Gastroesophageal sphincter (tissue), 4 donors: ENCODE results near the gene PRKCSH. TPM values are rescaled to one million over a fixed set of nuclear protein-coding genes. Genes with fewer than 3 reads are reported as not detected.

ENCODE experiments used
- ATAC-seq: fragments of 150-250 bp; one replicate; pipeline ENCODE4 v1.9.1; 2016; ENCODE audit warnings: mild to moderate bottlenecking, moderate library complexity
- H3K27ac ChIP-seq, 4 donors: fragments of 200-600 bp; sonication (generic) in 3 of 4; 1 replicate in 3 of 4; 2 replicates in 1 of 4; pipeline ENCODE4 v1.5.1; 2016 to 2019
- H3K27me3 ChIP-seq: fragments of 200-600 bp; sonication (generic); one replicate; pipeline ENCODE4 v1.5.1; 2019
- H3K36me3 ChIP-seq, 2 donors: fragments of 200-600 bp; sonication (generic); one replicate each; pipeline ENCODE4 v1.5.1; 2019; ENCODE audit warnings: control low read depth in 1 of 2
- H3K4me1 ChIP-seq, 3 donors: fragments of 200-600 bp; sonication (generic); 1 replicate in 2 of 3; 2 replicates in 1 of 3; pipeline ENCODE4 v1.5.1; 2016 to 2019; ENCODE audit warnings: control low read depth in 2 of 3
- H3K4me3 ChIP-seq, 2 donors: fragments of 200-600 bp; sonication (generic); one replicate each; pipeline ENCODE4 v1.5.1; 2019; ENCODE audit warnings: mild to moderate bottlenecking in 1 of 2, moderate library complexity in 1 of 2
- H3K9me3 ChIP-seq, 3 donors: fragments of 200-600 bp; sonication (generic); one replicate each; pipeline ENCODE4 v1.5.1; 2017 to 2019; ENCODE audit warnings: control low read depth in 2 of 3
- EP300 ChIP-seq: sonication (generic); formaldehyde crosslinking; IDR thresholded peaks from one replicate; pipeline ENCODE4 v1.6.1; 2017; ENCODE audit warnings: antibody characterized with exemption, mild to moderate bottlenecking
- POLR2A ChIP-seq, 2 donors: fragments of 450-650 bp; IDR thresholded peaks; one replicate each; pipeline ENCODE4 v1.6.1; 2017; ENCODE audit warnings: antibody characterized with exemption in 2 of 2, mild to moderate bottlenecking in 2 of 2, moderate library complexity in 1 of 2
- POLR2AphosphoS5 ChIP-seq: sonication (generic); formaldehyde crosslinking; IDR thresholded peaks from one replicate; pipeline ENCODE4 v1.6.1; 2017; ENCODE audit warnings: antibody characterized with exemption
- whole genome bisulfite sequencing, 2 donors: methylation state at CpG; one replicate each; pipeline ENCODE4 v1.1.5; 2018; ENCODE audit warnings: low coverage in 1 of 2; 5-methylcytosine and 5-hydroxymethylcytosine counted together
- total RNA-seq, 4 donors: library from RNA; depleted of rRNA; stranded (reverse); fragments of >200 nt; gene quantifications; one replicate each; pipeline ENCODE4 v1.1.0, GENCODE V29; 2016
- TF ChIP-seq, protein P1 (sequence below), 4 experiments: fragments of 200-600 bp in 2 of 4; fragments of 450-650 bp in 2 of 4; sonication (generic) in 1 of 4; IDR thresholded peaks; one replicate each; pipeline ENCODE4 v1.5.1; 2017 to 2019; ENCODE audit warnings: antibody characterized with exemption in 4 of 4, mild to moderate bottlenecking in 2 of 4, moderate library complexity in 2 of 4

PRKCSH gene
- total RNA-seq, 4 donors from 2014 or later, result 72.8 to 112 (median 85.8) TPM

DNA sequence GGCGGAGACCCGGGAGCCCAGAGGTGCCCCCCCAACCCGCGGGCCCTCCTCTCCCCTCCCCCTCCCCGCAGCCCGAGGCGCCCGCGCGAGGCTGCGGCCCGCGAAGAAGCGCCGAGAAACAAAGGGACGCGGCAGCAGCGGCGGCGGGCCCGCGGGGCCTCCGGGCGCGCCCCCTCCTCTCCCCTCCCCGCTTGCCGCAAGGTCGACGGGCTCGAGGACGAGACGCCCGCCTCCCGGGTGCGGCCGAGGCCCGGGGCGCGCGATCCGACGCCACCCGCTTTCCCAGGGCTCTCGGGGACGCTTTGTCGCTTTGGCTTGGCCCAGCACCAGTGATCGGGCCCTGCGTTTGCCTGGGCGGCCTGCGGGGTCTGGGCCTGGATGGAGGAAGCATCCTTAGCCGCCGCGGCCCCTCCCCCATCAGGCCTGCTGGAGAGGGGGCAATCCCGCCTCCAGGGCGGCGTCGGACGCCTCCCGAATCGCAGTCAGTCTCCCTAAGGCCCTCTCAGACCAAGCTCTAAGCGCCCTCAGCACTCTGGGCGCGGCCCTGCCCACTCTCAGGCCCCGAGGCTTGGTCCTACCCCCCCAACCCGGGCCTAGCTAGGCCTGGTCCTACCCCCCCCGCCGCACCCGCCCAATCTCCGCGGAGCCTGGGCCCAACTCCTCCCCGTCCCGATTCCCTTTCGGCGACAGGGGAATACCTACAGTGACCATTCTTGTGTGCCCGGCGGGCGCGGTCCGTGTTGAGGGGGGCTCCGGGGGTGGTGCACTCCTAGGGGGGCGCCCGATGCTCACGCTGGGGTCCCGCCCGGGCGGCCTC is 44.7 kb downstream of the PRKCSH start:
- no peak for TF ChIP-seq EP300
- no peak for TF ChIP-seq POLR2AphosphoS5
- TF ChIP-seq, protein P1, sequence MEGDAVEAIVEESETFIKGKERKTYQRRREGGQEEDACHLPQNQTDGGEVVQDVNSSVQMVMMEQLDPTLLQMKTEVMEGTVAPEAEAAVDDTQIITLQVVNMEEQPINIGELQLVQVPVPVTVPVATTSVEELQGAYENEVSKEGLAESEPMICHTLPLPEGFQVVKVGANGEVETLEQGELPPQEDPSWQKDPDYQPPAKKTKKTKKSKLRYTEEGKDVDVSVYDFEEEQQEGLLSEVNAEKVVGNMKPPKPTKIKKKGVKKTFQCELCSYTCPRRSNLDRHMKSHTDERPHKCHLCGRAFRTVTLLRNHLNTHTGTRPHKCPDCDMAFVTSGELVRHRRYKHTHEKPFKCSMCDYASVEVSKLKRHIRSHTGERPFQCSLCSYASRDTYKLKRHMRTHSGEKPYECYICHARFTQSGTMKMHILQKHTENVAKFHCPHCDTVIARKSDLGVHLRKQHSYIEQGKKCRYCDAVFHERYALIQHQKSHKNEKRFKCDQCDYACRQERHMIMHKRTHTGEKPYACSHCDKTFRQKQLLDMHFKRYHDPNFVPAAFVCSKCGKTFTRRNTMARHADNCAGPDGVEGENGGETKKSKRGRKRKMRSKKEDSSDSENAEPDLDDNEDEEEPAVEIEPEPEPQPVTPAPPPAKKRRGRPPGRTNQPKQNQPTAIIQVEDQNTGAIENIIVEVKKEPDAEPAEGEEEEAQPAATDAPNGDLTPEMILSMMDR (IDR thresholded peaks at IDR 0.05), result no peak
- no peak for TF ChIP-seq POLR2A (IDR thresholded peaks at IDR 0.05)
- peaks cover 3 to 42% (median 24%) of the 10 kb centered on the region in 3 donors for H3K4me1 ChIP-seq
- peaks cover 62% of the 10 kb centered on the region for H3K27me3 ChIP-seq
- peaks cover 0 to 5% (median 0%) of the 10 kb centered on the region in 3 donors for H3K9me3 ChIP-seq
- peaks cover 0 to 20% of the 10 kb centered on the region in 2 donors for H3K36me3 ChIP-seq
- H3K4me3 ChIP-seq, result peak overlapping the region in 1 of 2 donors; percentile 33
- no CpG with 5 or more reads among the region's 86 CpGs for WGBS, 2 donors
- ATAC-seq, result no peak
- H3K27ac ChIP-seq, result no peak overlapping the region

DNA sequence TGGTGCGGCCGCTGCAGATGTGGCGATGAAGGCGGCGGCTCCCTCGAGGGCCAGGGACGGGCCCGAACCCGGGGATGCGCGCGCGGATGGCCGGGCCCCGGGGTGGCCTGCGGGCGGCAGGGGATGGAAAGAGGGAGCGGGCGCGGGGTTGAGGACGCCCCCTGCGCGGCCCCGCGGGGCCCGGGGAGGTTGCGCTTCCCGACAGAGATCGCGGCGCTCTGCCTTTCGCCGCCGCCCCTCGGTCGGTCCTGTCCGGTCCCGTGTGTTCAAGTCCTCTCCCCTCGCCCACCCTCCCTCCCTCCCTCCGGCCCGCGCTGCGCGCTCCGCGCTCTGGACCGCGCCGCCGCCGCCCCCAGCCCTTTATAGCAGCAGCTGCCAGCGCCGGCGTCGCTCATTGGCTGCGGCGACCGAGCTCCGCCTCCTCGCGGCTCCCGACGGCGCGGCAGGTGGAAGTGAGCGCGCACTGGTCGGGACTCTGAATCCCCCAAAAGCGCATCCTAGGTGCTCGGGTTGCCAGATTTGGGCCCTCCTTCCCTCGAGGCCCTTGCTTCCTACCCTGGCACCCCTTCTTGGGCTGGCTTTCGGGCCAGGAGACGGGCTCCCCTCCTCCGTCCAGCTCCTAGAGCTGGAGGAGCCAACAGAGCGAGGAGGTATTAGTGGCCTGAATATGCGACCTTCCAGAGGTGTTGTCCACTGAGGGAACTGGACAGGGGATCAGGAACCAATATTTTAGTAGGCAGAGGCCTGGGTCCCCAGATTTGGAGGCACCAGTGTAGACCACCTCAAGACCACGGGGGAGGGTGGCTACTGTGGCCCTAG is 45.5 kb downstream of the PRKCSH start, which contains the start of gene ELAVL3:
Gene ELAVL3, minus strand, starts transcription at position 332 of the 819 bp plus-strand sequence. CDS start 438 bp downstream, outside the sequence.
- peaks cover 0 to 5% (median 0%) of the 10 kb centered on the region in 3 donors for H3K9me3 ChIP-seq
- peaks cover 3 to 42% (median 24%) of the 10 kb centered on the region in 3 donors for H3K4me1 ChIP-seq
- no peak for ATAC-seq
- TF ChIP-seq, protein P1 (IDR thresholded peaks at IDR 0.05), result peak in 1 of 4 experiments; percentile 7
- TF ChIP-seq POLR2A (IDR thresholded peaks at IDR 0.05), result no peak
- H3K27ac ChIP-seq, result no peak within 1 kb of the TSS
- H3K36me3 ChIP-seq, result peaks cover 0 to 28% of the 10 kb centered on the region in 2 donors
- H3K27me3 ChIP-seq, result peaks cover 70% of the 10 kb centered on the region
- WGBS, 2 donors, result 4% methylated on average over 11 of the region's 77 CpGs; no CpG with 5 or more reads in 1 of the 2 donors
- peak within 1 kb of the TSS in 1 of 2 donors; percentile 41 for H3K4me3 ChIP-seq

DNA sequence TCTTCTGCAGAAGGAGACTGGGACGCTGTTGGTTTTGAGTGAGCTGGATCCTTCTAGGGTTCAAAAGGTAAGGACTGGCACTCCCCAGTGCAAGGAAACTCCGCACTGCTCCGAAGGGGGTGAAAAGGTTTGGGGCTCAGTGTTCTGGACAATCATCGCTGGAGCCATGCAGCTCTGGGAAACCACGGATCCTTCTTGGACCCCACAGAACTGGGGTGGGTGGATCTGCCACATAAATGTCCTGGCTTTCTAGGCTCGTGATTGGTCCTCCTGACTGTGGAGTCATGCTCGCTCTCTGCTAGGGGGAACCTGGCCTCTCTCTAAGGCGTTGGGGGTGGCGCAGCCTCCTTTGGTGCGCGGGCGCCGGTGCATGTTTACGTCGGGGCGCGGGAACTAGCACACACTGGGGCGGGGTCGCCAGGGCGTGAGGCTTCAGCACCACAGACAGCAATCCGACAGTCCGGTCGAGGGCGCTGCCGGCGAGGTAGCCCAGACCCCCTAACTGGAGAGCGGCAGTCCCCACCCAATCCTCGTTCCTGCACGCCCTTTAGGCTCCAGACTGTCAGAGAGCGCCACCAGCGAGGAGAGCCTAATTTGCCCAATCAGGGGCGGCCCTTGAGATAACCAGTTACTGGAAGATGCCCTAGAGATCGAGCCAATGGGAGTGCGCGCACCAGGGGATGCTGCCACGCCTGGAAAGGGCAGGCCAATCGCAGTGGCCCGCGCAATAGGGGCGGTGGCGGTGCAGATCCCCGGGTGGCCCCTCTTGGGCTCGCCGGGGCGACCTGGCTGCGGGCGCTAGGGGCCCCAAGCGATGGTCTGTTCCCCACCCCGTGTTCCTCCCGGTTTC is 46.3 kb downstream of the PRKCSH start:
- peak overlapping the region in 1 of 2 donors; percentile 41 for H3K4me3 ChIP-seq
- peak overlapping the region in 1 of 4 donors; percentile 38 for H3K27ac ChIP-seq
- peak; percentile 47 for ATAC-seq
- peaks cover 79% of the 10 kb centered on the region for H3K27me3 ChIP-seq
- WGBS, 2 donors, result 0 to 18% methylated on average over 1 to 6 of the region's 50 CpGs
- TF ChIP-seq POLR2AphosphoS5 (no peak), EP300 (no peak)
- TF ChIP-seq, protein P1 (IDR thresholded peaks at IDR 0.05), result peak in 1 of 4 experiments; percentile 1
- H3K9me3 ChIP-seq, result peaks cover 0 to 5% (median 0%) of the 10 kb centered on the region in 3 donors
- peaks cover 3 to 42% (median 24%) of the 10 kb centered on the region in 3 donors for H3K4me1 ChIP-seq
- H3K36me3 ChIP-seq, result peaks cover 0 to 35% of the 10 kb centered on the region in 2 donors

DNA sequence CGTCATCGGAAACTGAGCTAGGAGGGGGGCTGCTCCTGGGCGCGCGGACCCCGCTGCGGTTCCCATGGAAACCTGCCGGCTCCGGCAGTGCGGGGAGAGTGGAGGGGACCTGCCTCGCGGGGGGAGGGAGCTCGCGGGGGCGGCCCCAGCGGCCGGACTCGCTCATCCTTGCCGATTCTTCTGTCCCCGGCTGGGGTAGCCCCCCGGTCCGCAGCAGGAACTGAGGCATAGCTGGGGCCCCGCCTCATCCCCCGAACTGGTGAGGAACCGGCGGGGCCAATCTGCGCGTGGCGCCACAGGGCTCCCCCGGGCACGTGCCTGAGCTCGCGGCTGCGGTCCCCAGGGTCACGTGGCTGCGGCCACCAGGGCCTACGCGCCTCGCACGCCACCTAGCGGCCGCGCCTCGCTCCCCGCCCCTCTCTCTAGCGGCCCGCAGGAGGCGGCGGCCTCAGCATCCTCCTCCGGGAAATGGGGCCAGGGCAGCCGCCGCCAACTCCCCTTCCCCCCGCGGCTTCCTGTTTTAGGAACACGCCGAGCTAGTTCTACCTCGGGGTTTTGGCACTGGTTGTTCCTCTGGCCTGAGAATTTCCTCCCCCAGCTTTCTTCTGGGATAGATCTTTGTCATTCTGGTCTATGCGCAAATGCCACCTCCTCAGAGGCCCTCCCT is 47.1 kb downstream of the PRKCSH start:
- H3K36me3 ChIP-seq, result peaks cover 0 to 42% of the 10 kb centered on the region in 2 donors
- peak overlapping the region in 1 of 2 donors; percentile 41 for H3K4me3 ChIP-seq
- peak; percentile 11 for TF ChIP-seq POLR2AphosphoS5
- TF ChIP-seq, protein P1 (IDR thresholded peaks at IDR 0.05), result peak in 3 of 4 experiments; percentile 96 to 97 (median 96)
- TF ChIP-seq EP300, result no peak
- TF ChIP-seq POLR2A (IDR thresholded peaks at IDR 0.05), result no peak
- peak; percentile 83 for ATAC-seq
- H3K27ac ChIP-seq, result peak overlapping the region in 1 of 4 donors; percentile 38
- peaks cover 86% of the 10 kb centered on the region for H3K27me3 ChIP-seq
- 7 to 19% methylated on average over 4 to 7 of the region's 58 CpGs for WGBS, 2 donors
- peaks cover 0 to 5% (median 0%) of the 10 kb centered on the region in 3 donors for H3K9me3 ChIP-seq
- peaks cover 3 to 42% (median 24%) of the 10 kb centered on the region in 3 donors for H3K4me1 ChIP-seq
